SK-N-SH (cell line): ENCODE results near the gene CDPF1. TPM values are rescaled to one million over a fixed set of nuclear protein-coding genes. Genes with fewer than 3 reads are reported as not detected.

ENCODE experiments used
- CTCF ChIA-PET: fragments of 300-600, 350-600 bp; formaldehyde crosslinking; extraction: SDS; loops from one replicate; lab custom pipeline; 2021; lab: Yijun Ruan, JAX
- POLR2A ChIA-PET: fragments of 350-600 bp; sonication (Branson Sonifier 250); formaldehyde crosslinking; extraction: SDS; loops from one replicate; lab custom pipeline; 2020; ENCODE audit warnings: antibody characterized with exemption, inconsistent platforms; lab: Yijun Ruan, JAX
- DNase-seq: peaks from one replicate; pipeline ENCODE4 v3.0.0; 2012
- H2AFZ ChIP-seq: fragments of 200-600 bp; sonication (generic); 2 replicates; pipeline ENCODE4 v1.8.1; 2016; ENCODE audit warnings: antibody characterized with exemption, mild to moderate bottlenecking, low read depth
- H3F3A ChIP-seq: fragments of 200-600 bp; sonication (generic); replicated peaks from 2 replicates; pipeline ENCODE3; 2016; ENCODE audit warnings: antibody characterized with exemption, mild to moderate bottlenecking; ENCODE audit not compliant: insufficient read depth
- H3K27ac ChIP-seq, 2 experiments: fragments of 200-500 bp in 1 of 2; fragments of 200-600 bp in 1 of 2; sonication (Bioruptor generic) in 1 of 2; sonication (generic), shearing (Covaris generic) in 1 of 2; 2 replicates each; pipeline versions ENCODE4 v1.5.1 to v1.6.1; 2014 to 2016; ENCODE audit warnings: low read depth in 2 of 2, inconsistent platforms in 1 of 2, low read length in 1 of 2, mild to moderate bottlenecking in 1 of 2, mixed read lengths in 1 of 2
- H3K27me3 ChIP-seq: fragments of 200-600 bp; sonication (generic), shearing (Covaris generic); 2 replicates; pipeline ENCODE4 v1.6.1; 2016; ENCODE audit warnings: mixed run types; ENCODE audit not compliant: insufficient read depth
- H3K36me3 ChIP-seq, 2 experiments: fragments of 200-500 bp in 1 of 2; fragments of 200-600 bp in 1 of 2; sonication (Bioruptor generic) in 1 of 2; sonication (generic) in 1 of 2; replicated peaks in 1 of 2; 2 replicates each; pipeline versions ENCODE3 to v1.5.1; 2014 to 2016; ENCODE audit warnings: low read length in 1 of 2, mild to moderate bottlenecking in 1 of 2; ENCODE audit not compliant: insufficient read depth in 2 of 2, control insufficient read depth in 1 of 2
- H3K4me1 ChIP-seq, 2 experiments: fragments of 200-500 bp in 1 of 2; fragments of 200-600 bp in 1 of 2; sonication (Bioruptor generic) in 1 of 2; sonication (generic), shearing (Covaris generic) in 1 of 2; 2 replicates each; pipeline versions ENCODE4 v1.5.1 to v1.6.1; 2014 to 2016; ENCODE audit warnings: low read depth in 1 of 2, low read length in 1 of 2, mixed run types in 1 of 2; ENCODE audit not compliant: insufficient read depth in 2 of 2, control insufficient read depth in 1 of 2
- H3K4me2 ChIP-seq: fragments of 200-600 bp; sonication (generic), shearing (Covaris generic); 2 replicates; pipeline ENCODE4 v1.6.1; 2017; ENCODE audit warnings: mixed run types
- H3K4me3 ChIP-seq, 2 experiments: fragments of 200-500 bp in 1 of 2; fragments of 200-600 bp in 1 of 2; sonication (Bioruptor generic) in 1 of 2; sonication (generic), shearing (Covaris generic) in 1 of 2; 2 replicates each; pipeline versions ENCODE4 v1.5.1 to v1.8.1; 2014 to 2016; ENCODE audit warnings: low read depth in 2 of 2, inconsistent platforms in 1 of 2, low read length in 1 of 2, mild to moderate bottlenecking in 1 of 2, mixed read lengths in 1 of 2, moderate library complexity in 1 of 2
- H3K79me2 ChIP-seq: fragments of 200-600 bp; sonication (generic); 2 replicates; pipeline ENCODE4 v1.8.1; 2017; ENCODE audit warnings: mild to moderate bottlenecking; ENCODE audit not compliant: insufficient read depth
- H3K9ac ChIP-seq: fragments of 200-600 bp; sonication (generic); 2 replicates; pipeline ENCODE4 v1.6.1; 2017; ENCODE audit warnings: mixed run types
- H3K9me2 ChIP-seq: fragments of 200-600 bp; sonication (generic); 2 replicates; pipeline ENCODE4 v1.6.1; 2017; ENCODE audit warnings: mixed run types
- H3K9me3 ChIP-seq: fragments of 200-600 bp; sonication (generic); 2 replicates; pipeline ENCODE4 v1.6.1; 2017; ENCODE audit warnings: mixed run types, mild to moderate bottlenecking, moderate library complexity
- H4K20me1 ChIP-seq: fragments of 200-600 bp; sonication (generic); 2 replicates; pipeline ENCODE4 v1.6.1; 2017; ENCODE audit warnings: mild to moderate bottlenecking, mixed run types; ENCODE audit not compliant: insufficient read depth
- CHD2 ChIP-seq: fragments of 150-350 bp; IDR thresholded peaks from 2 replicates; pipeline ENCODE4 v1.6.1; 2018; ENCODE audit warnings: low read length; ENCODE audit not compliant: partially characterized antibody
- ELF1 ChIP-seq: IDR thresholded peaks from 2 replicates; pipeline ENCODE4 v1.4.0; 2012
- EZH2phosphoT487 ChIP-seq: fragments of 200-600 bp; sonication (generic); IDR thresholded peaks from 2 replicates; pipeline ENCODE4 v1.6.1; 2017; ENCODE audit warnings: low read depth, mixed run types, mild to moderate bottlenecking, antibody characterized with exemption, moderate library complexity, borderline replicate concordance
- FOSL2 ChIP-seq: IDR thresholded peaks from 2 replicates; pipeline ENCODE4 v1.4.0; 2012; ENCODE audit warnings: low read depth, mild to moderate bottlenecking, moderate library complexity, borderline replicate concordance
- FOXJ3 ChIP-seq: sonication (generic); formaldehyde crosslinking; IDR thresholded peaks from 2 replicates; pipeline ENCODE4 v1.5.1; 2020; ENCODE audit warnings: mild to moderate bottlenecking, missing genetic modification reagents
- GATA2 ChIP-seq: sonication (generic); formaldehyde crosslinking; IDR thresholded peaks from 2 replicates; pipeline ENCODE4 v1.5.0; 2020; ENCODE audit warnings: mild to moderate bottlenecking, missing genetic modification reagents
- IRF3 ChIP-seq: fragments of 150-350 bp; IDR thresholded peaks from 2 replicates; pipeline ENCODE4 v1.6.1; 2016; ENCODE audit warnings: mild to moderate bottlenecking, low read depth, low read length
- JUND ChIP-seq: IDR thresholded peaks from 2 replicates; pipeline ENCODE4 v1.4.0; 2012
- NRF1 ChIP-seq: IDR thresholded peaks from 2 replicates; pipeline ENCODE4 v1.6.1; 2012; ENCODE audit warnings: low read depth, mild to moderate bottlenecking, low read length
- RAD21 ChIP-seq: IDR thresholded peaks from 2 replicates; pipeline ENCODE4 v1.6.1; 2012; ENCODE audit warnings: mild to moderate bottlenecking, low read length
- RCOR1 ChIP-seq: fragments of 150-350 bp; IDR thresholded peaks from 2 replicates; pipeline ENCODE4 v1.6.1; 2017; ENCODE audit warnings: antibody characterized with exemption, low read length
- RXRA ChIP-seq: IDR thresholded peaks from 2 replicates; pipeline ENCODE4 v1.4.0; 2012; ENCODE audit warnings: low read depth, mild to moderate bottlenecking, borderline replicate concordance
- USF1 ChIP-seq: IDR thresholded peaks from 2 replicates; pipeline ENCODE4 v1.4.0; 2012; ENCODE audit warnings: low read depth, borderline replicate concordance
- WGBS: methylation state at CpG from one replicate; pipeline ENCODE4 v1.1.6; 2017; ENCODE audit warnings: low lambda C conversion rate; 5-methylcytosine and 5-hydroxymethylcytosine counted together
- polyA plus RNA-seq, 3 experiments: library from polyadenylated mRNA; depleted of rRNA; stranded (reverse); fragments of >200 nt; gene quantifications; 2 replicates each; pipeline ENCODE4 v1.2.3, GENCODE V29; 2012

CDPF1 gene
- polyA plus RNA-seq, 1 of the 3 experiments (the other 2 are of a cell fraction), result 25.3 TPM

GRCh38 chr22:46292173-46292572, 42.1 kb upstream of the CDPF1 start:
- no peaks in the 10 kb centered on the region for H3K9me3 ChIP-seq
- peaks cover 4% of the 10 kb centered on the region for H3F3A ChIP-seq
- 95% methylated on average over 3 of the region's 3 CpGs for WGBS
- H3K9me2 ChIP-seq, result no peaks in the 10 kb centered on the region
- H3K4me2 ChIP-seq, result no peak overlapping the region
- H3K79me2 ChIP-seq, result peaks cover 4% of the 10 kb centered on the region; the same call in 1 of the 2 replicates
- no peak overlapping the region for H3K9ac ChIP-seq
- no peak for DNase-seq
- H3K27ac ChIP-seq, result no peak overlapping the region
- no peak for TF ChIP-seq GATA2 (CRISPR knock-in tag)
- no peak for TF ChIP-seq IRF3
- TF ChIP-seq RXRA, result no peak
- TF ChIP-seq FOXJ3, result no peak
- TF ChIP-seq FOSL2, result no peak
- H3K36me3 ChIP-seq, result peaks cover 9 to 18% of the 10 kb centered on the region in 2 experiments
- no peak overlapping the region for H2AFZ ChIP-seq
- no peaks in the 10 kb centered on the region for H4K20me1 ChIP-seq
- no peak overlapping the region for H3K4me3 ChIP-seq
- ChIA-PET POLR2A (no interaction called here), CTCF (no interaction called here)
- no peaks in the 10 kb centered on the region for H3K27me3 ChIP-seq
- peaks cover 5 to 12% of the 10 kb centered on the region in 2 experiments; a peak in 2 of 4 replicates for H3K4me1 ChIP-seq

- CTCF ChIA-PET, result interaction anchor here (0.9 to 1.0 kb wide), 2 partner anchors 168 to 169 kb away, joined by 3 to 5 read pairs; no protein-coding TSS in a partner anchor
- no peak overlapping the region for H2AFZ ChIP-seq
- TF ChIP-seq ELF1, result no peak
- no peak for TF ChIP-seq NRF1
- no peak for TF ChIP-seq CHD2
- TF ChIP-seq RAD21, result no peak
- no peak for TF ChIP-seq USF1
- TF ChIP-seq FOXJ3, result no peak
- TF ChIP-seq RCOR1, result no peak
- no peak for TF ChIP-seq JUND
- no peak for TF ChIP-seq EZH2phosphoT487
- 97% methylated on average over 14 of the region's 23 CpGs for WGBS
- POLR2A ChIA-PET, result interaction anchor here (1.1 to 1.5 kb wide), 3 partner anchors 10 to 142 kb away, joined by 3 to 5 read pairs (median 3); partner anchors contain the start of gene CDPF1
- no peak overlapping the region for H3K4me2 ChIP-seq
- no peaks in the 10 kb centered on the region for H3K27me3 ChIP-seq
- H3K36me3 ChIP-seq, result peaks cover 9 to 22% of the 10 kb centered on the region in 2 experiments
- no peak overlapping the region for H3K27ac ChIP-seq
- H3K79me2 ChIP-seq, result no peaks in the 10 kb centered on the region
- no peaks in the 10 kb centered on the region for H3K9me2 ChIP-seq
- no peak overlapping the region for H3K4me3 ChIP-seq
- H3K4me1 ChIP-seq, result peaks cover 3 to 8% of the 10 kb centered on the region in 2 experiments; a peak in 2 of 4 replicates
- H4K20me1 ChIP-seq, result no peaks in the 10 kb centered on the region
- H3K9me3 ChIP-seq, result no peaks in the 10 kb centered on the region
- peaks cover 4% of the 10 kb centered on the region for H3F3A ChIP-seq
- no peak overlapping the region for H3K9ac ChIP-seq
- no peak for DNase-seq
Measured at GRCh38 chr22:46290843-46291785, 41.0 kb upstream of the CDPF1 start.
